ENCODE results near the gene FARP2. TPM values are rescaled to one million over a fixed set of nuclear protein-coding genes. Genes with fewer than 3 reads are reported as not detected.

Gene FARP2
- total RNA-seq, 6 experiments from 2014 or later: 13.3 to 41.3 (median 28.7) TPM

- TF ChIP-seq POLR2A (IDR thresholded peaks at IDR 0.05) (no peak), CTCF (IDR thresholded peaks at IDR 0.05) (no peak)
- ATAC-seq: no peak
- Histone ChIP-seq H3K4me1 (peaks cover 0 to 51% (median 22%) of the 10 kb centered on the region in 4 donors), H3K27ac (peak overlapping the region; percentile 58 to 80 (median 72)), H3K4me3 (peak overlapping the region; percentile 69 to 85 (median 80)), H3K27me3 (no peaks in the 10 kb centered on the region), H3K9me3 (no peaks in the 10 kb centered on the region), H3K36me3 (peaks cover 0 to 14% (median 7%) of the 10 kb centered on the region in 4 donors)
- no peak for DNase-seq
- intact Hi-C loops (cut with DNase I): no loop called here
- 12% methylated on average over 3 of the region's 3 CpGs for WGBS (ENCODE audit: insufficient coverage, low coverage, low lambda C conversion rate, missing lambda C conversion rate)
These were observed 1.4 kb downstream of the FARP2 start for GRCh38 chr2:241357531-241357930.

GRCh38 chr2:241358470-241358869 lies 2.4 kb downstream of the FARP2 start:
- no peak for DNase-seq
- peak in 3 of 4 donors; percentile 6 to 20 (median 7) for ATAC-seq

GRCh38 chr2:241359481-241360045 lies 3.5 kb downstream of the FARP2 start:
- intact Hi-C loops (cut with DNase I): no loop called here
- Histone ChIP-seq H3K27ac (peak overlapping the region in 1 of 3 donors; percentile 72), H3K36me3 (no peaks in the 10 kb centered on the region), H3K4me3 (no peak overlapping the region), H3K9me3 (no peaks in the 10 kb centered on the region), H3K4me1 (peaks cover 0 to 52% (median 24%) of the 10 kb centered on the region in 4 donors), H3K27me3 (no peaks in the 10 kb centered on the region)
- ATAC-seq (peak in 3 of 4 donors; percentile 5 to 18 (median 12)), DNase-seq (no peak)
- 47% methylated on average over 4 of the region's 7 CpGs for WGBS (ENCODE audit: insufficient coverage, low coverage, low lambda C conversion rate, missing lambda C conversion rate)
- TF ChIP-seq CTCF (IDR thresholded peaks at IDR 0.05): peak in 1 of 4 donors; percentile 17
- no peak for TF ChIP-seq POLR2A (IDR thresholded peaks at IDR 0.05)

More at GRCh38 chr2:241358470-241358869, 2.4 kb downstream of the FARP2 start:
- intact Hi-C loops (cut with DNase I): no loop called here
- no peaks in the 10 kb centered on the region for H3K27me3 ChIP-seq
- H3K36me3 ChIP-seq: peaks cover 0 to 6% (median 1%) of the 10 kb centered on the region in 4 donors
- peak overlapping the region in 2 of 3 donors; percentile 80 to 85 for H3K4me3 ChIP-seq
- TF ChIP-seq CTCF (IDR thresholded peaks at IDR 0.05) (no peak), POLR2A (IDR thresholded peaks at IDR 0.05) (no peak)
- 20% methylated on average over 5 of the region's 5 CpGs for WGBS (ENCODE audit: insufficient coverage, low coverage, low lambda C conversion rate, missing lambda C conversion rate)
- H3K9me3 ChIP-seq: no peaks in the 10 kb centered on the region
- peaks cover 0 to 52% (median 22%) of the 10 kb centered on the region in 4 donors for H3K4me1 ChIP-seq
- H3K27ac ChIP-seq: peak overlapping the region; percentile 58 to 80 (median 72)

GRCh38 chr2:241363426-241363825 lies 7.3 kb downstream of the FARP2 start:
- Histone ChIP-seq H3K27ac (peak overlapping the region in 1 of 3 donors; percentile 10), H3K36me3 (no peaks in the 10 kb centered on the region), H3K4me1 (peaks cover 0 to 30% (median 15%) of the 10 kb centered on the region in 4 donors), H3K27me3 (no peaks in the 10 kb centered on the region), H3K4me3 (no peak overlapping the region), H3K9me3 (no peaks in the 10 kb centered on the region)
- 0% methylated on average over 7 of the region's 7 CpGs for WGBS (ENCODE audit: insufficient coverage, low coverage, low lambda C conversion rate, missing lambda C conversion rate)
- ATAC-seq (peak; percentile 69 to 86 (median 75)), DNase-seq (no peak)
- TF ChIP-seq CTCF (IDR thresholded peaks at IDR 0.05): no peak
- TF ChIP-seq POLR2A (IDR thresholded peaks at IDR 0.05): no peak
- intact Hi-C loops (cut with DNase I): no loop called here

Measured in right lobe of liver (tissue), 6 donors.